AML-193 (cell line): Measurements from ENCODE around the gene CPM.
"Not testable (repeated sequence)": the region's sequence is repeated elsewhere in the genome, so short reads cannot be mapped to it uniquely, and the experiment has no call there.

ENCODE experiments used
- DNase-seq, 2 experiments: peaks; one replicate each; lab custom pipeline; 2025; lab: John Stamatoyannopoulos, UW

Gene CPM

DNA sequence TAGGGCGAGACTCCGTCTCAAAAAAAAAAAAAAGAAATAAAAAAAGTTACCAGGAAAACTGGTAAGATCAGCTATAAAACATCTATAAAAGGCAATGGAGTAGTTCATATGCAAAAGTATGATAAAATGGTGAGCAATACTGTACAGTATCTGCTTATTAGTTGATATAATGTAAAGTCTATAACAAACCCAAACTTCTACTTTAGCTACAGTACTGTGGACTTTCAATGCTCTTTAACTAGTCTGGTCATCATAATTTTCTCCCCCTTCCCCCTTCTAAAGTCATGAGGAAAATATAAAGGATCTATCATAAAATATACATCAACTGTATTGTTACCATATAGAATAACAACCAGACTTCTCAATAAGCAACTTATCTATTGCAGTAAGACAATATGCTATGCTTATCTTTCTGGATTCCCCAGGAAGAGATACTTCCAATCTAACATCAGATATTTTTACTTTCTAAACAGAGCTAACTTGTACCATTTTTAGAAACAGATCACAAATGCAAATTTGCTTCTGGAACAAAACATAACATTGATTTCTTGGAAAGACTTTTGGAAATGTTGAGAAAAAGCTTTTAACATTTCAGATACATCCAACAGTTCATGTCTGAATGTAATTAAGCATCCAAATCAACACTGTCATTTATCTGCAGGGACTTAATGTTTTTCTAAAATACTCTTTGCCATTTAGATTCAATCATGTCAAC is 81.2 kb downstream of the CPM start:
- DNase-seq: no peak

DNA sequence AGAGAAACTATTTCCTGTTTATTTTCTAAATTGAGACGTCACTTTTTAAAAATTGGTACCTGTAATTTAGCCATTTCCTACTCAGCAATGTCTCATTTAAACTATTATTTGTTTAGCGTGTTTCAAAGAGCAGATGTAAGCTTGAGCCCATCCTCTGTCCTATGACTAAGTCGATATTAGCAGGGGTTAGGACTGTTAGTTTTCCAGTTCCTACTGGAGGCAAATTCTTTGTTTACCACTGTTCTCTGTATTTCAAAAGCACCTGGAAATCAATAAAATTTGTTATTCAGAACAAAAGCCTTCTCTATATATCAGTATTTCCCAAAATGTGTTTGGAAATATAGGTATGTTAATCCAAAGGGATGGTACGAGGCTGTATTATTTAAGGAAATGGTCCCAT is 82.6 kb downstream of the CPM start:
- no peak for DNase-seq

DNA sequence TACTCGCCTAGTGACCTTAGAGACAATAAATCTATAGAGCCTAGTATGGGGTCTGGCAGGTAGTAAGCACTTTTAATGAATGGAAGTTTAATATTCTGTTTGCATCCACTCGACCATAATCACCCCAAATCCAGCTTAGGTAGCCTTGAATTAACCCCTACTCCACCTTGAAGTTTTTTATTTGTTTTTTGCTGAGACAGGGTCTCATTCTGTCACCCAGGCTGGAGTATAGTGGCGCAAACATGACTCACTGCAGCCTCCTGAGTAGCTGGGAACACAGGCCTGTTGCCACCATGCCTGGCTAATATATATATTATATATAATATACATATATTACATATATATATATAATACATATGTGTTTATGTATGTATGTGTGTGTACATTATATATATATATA is 86.2 kb downstream of the CPM start:
- no peak for DNase-seq

DNA sequence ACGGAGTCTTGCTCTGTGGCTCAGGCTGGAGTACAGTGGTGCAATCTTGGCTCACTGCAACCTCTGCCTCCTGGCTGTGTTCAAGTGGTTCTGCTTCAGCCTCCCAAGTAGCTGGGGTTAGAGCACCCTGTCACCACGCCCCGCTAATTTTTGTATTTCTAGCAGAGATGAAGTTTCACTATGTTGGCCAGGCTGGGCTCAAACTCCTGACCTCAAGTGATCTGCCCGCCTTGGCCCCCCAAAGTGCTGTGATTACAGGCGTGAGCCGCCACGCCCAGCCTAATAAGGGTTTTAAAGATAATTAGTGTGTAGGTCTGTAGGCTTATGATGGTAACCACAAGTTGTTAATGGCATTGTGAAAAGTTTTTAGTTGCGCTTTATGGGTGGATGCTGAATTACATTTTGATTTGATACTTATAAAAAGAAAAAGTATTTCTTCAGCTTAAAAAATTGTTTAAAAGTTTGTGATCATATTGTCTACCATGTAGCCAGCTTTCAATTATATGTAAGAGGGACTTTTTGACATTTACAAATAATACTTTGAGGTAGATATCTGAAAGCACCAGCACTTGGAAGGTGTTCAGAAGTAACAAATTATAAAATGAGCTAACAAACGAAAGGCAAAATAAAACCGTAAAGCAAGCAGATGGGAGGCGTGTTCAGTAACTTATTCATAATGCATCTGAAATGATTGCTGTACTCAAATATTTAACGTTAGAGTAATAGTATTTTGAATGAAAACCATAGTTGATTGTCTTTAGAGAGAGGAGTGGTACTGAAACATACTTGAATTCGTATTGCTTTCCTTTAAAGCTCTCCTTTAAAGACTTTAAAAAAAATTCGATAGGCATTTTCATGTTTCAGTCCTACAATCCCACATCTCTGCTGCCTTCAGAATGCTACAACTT is 87.9 kb downstream of the CPM start:
- no peak for DNase-seq

DNA sequence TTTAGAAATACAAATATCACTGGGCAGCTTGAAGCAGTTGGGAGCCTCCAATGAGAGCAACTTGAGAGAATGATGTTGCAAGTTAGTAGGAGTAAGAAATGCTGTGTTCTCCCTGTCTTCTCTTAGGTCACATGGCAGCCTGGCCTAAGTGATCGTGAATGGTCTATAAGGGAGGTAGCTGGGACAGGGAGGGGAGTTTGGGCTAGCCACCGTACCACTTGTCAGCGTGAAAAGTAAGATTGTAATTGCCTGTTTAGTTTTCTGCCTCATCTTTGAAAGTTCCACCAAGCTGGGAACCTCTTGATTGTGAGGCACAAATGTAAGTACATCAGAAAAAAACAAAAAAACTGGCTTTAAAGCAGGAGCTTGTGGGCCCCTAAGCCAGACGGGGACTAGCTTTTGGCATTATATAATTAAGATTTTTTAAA is 88.6 kb downstream of the CPM start:
- DNase-seq: no peak

DNA sequence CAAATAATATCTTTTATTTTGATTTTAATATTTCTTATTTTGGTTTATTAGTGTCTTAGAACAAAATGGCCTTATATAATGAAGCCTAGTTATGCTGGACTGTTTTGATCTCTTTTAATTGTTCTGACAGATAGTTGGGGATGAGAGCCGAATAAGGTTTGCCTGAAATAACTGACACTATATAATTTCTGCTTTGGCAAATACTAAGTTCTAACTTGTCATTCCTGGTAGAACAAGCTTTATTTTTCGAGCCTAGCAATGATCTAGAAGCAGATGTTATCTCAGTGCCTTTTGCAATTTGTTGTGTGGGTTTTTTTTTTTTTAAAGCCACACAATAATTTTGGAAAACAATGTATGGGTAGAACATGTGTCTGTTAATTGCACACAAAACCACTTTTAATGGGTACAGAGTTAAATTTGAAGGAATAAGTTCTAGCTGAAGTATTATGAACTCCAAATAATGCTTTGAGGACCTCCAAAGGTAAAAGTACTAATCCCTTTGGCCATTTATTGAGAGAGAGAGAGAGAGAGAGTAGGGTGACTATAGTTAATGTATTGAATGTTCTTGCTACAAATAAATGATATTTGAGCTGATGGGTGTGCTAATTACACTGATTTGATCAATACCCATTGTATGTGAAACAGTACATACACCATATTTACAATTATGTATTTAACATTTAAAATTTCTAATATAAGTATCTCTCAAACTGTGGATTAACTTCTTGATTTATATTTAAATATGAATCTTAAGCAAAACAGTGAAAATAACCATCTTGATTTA is 90.0 kb downstream of the CPM start:
- no peak for DNase-seq

DNA sequence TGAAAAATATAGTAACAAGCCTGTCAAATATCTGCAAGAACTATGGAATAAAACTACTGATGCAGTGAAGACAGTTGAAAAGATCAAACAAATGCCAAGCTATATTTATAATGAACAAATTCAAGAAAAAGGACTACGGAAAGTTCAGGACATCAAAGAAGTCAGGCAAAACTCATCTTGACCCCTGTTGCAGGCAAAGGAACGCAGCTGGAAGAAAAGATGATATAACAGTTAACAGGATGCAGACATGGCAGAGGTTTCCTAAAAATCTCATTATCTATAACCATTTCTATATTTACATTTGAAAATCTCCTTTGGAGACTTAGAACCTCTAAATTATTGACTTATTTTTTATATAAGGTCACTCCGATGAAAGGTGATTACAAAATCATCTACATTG is 90.8 kb downstream of the CPM start:
- no peak for DNase-seq

DNA sequence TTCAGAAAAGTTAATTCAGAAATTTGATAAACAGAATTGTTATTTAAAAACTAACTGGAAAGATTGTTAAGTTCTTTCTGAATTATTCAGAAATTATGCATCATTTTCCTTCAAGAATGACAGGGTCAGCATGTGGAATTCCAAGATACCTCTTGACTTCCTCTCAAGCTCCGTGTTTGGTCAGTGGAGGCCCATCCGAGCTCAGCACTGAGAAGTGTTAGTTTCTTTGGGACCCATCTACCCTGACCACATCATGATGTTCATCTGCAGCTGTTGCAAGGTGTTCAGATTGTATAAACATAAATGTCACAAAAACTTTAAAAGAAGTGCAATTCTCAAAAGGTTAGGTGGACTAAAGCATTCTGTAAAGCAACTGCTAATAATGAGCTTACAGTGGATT is 91.3 kb downstream of the CPM start:
- no peak for DNase-seq

DNA sequence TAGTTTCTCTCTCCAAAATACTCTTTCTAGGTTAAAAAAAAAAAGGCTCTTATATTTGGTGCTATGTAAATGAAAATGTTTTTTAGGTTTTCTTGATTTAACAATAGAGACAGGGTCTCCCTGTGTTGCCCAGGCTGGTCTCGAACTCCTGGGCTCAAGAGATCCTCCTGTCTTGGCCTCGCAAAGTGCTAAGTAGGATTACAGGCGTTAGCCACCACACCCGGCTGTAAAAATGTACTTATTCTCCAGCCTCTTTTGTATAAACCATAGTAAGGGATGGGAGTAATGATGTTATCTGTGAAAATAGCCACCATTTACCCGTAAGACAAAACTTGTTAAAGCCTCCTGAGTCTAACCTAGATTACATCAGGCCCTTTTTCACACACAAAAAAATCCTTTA is 91.8 kb downstream of the CPM start:
- DNase-seq: not testable (repeated sequence)

DNA sequence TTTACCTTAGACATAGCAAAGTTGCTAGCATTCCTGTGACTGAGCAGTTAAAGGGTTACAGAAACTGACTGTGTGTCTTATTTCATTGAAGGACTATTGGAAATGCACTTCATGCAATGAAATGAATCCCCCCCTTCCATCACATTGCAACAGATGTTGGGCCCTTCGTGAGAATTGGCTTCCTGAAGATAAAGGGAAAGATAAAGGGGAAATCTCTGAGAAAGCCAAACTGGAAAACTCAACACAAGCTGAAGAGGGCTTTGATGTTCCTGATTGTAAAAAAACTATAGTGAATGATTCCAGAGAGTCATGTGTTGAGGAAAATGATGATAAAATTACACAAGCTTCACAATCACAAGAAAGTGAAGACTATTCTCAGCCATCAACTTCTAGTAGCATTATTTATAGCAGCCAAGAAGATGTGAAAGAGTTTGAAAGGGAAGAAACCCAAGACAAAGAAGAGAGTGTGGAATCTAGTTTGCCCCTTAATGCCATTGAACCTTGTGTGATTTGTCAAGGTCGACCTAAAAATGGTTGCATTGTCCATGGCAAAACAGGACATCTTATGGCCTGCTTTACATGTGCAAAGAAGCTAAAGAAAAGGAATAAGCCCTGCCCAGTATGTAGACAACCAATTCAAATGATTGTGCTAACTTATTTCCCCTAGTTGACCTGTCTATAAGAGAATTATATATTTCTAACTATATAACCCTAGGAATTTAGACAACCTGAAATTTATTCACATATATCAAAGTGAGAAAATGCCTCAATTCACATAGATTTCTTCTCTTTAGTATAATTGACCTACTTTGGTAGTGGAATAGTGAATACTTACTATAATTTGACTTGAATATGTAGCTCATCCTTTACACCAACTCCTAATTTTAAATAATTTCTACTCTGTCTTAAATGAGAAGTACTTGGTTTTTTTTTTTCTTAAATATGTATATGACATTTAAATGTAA is 93.5 kb downstream of the CPM start:
- no peak for DNase-seq

DNA sequence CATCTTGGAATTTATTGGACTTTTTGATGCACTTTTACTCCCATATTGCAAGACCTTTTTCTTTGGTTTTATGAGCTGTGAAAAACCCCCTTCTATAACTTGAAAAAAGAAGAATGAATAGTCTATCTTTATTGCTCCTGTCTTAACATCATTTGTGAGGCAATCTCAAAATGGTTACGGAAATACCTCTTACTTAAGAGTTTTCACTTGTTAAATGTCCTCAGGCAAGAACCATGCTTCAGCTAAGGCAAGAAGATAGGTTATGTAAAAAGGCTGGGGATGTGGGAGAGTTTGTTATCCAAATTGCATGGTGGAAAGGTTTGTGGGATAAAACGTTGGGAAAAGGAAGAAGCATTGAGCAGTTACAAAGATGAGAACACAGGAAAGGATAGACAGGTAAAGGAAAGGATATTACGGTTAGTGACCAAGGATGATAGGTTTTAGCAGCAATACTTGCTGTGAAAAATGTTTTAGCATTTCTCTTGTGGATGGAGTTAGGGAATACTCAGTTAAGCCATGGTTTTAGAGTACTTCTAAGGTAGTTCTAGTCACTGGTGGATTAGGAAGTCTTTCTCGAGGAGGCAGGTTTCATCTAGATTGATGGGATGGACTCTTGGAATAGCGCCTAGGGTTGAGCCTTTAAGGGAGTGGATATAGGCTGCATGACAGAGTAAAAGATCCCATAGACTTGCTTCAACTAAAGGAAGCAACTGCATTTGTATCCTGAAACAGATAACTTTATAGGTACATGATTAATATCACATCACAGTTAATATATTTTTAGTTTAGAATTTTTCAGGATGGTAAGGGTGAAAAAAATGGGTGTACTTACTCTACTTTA is 94.7 kb downstream of the CPM start:
- DNase-seq: no peak

DNA sequence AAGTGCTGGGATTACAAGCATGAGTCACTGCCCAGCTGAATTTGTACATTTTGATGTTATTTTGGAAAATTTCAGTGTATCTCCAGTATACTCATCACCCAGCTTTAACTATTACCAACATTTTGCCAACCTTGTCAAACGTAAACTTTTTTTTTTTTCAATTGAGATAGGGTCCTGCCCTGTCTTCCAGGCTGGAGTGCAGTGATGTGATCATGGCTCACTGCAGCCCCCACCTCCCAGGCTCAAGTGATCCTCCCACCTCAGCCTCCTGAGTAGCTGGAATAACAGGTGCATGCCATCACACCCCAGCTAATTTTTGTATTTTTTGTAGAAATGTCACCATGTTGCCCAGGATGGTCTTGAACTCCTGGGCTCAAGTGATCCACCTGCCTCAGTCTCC is 95.8 kb downstream of the CPM start:
- no peak for DNase-seq

DNA sequence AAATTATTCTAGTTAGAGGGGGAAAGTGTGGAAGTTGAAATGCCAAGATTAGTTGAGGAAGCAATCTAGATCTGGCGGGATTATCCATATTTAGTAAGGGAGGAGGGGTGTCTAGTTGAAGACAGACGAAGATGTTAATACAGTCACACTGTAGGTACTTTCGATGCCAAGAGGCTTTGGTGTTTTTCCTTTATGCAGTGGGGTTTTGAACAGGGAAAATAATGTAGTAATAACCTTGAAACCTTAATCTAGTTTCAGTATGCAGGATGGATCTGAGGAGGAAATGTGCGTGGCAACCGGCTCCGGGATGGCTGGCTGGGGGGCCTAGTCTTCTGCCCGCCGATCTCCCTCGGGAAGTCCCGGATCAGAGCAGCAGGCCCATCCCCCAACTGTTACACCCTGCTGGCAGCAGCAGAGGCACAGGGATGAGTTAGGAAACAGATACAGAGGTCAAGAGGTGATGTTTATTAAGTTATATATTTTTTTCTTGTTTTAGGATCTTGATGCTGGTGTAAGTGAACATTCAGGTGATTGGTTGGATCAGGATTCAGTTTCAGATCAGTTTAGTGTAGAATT is 97.5 kb downstream of the CPM start:
- no peak for DNase-seq

DNA sequence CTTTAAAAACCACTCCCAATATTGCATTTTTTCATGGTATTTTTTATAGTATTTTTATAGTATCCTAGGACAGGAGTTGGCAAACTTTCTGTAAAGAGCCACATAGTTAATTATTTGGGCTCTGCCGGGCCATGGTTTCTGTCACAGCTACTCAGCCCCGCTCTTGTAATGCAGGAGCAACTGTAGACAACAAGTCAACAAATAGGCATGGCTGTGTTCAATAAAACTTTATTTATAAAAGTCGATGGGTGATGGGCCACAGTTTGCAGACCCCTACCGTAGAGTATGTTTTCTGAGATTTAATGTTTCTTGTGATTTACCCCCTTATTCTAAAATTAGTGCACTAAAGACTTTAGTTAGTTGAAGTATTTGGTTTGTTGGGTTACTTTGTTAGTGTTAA is 99.5 kb downstream of the CPM start:
- no peak for DNase-seq

DNA sequence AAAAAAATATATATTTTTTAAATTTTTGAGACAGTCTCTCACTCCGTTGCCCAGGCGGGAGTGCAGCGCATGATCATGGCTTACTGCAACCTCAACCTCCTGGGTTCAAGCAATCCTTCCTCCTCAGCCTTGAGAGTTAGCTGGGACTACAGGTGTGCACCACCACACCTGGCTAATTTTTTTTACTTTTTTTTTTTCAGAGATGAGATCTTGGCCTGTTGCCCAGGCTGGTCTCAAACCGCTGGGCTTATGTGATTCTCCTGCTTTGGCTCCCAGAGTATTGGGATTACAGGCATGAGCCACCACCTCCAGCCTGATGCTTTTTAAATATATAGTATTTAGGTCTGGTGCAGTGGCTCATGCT is 100.5 kb downstream of the CPM start:
- no peak for DNase-seq

DNA sequence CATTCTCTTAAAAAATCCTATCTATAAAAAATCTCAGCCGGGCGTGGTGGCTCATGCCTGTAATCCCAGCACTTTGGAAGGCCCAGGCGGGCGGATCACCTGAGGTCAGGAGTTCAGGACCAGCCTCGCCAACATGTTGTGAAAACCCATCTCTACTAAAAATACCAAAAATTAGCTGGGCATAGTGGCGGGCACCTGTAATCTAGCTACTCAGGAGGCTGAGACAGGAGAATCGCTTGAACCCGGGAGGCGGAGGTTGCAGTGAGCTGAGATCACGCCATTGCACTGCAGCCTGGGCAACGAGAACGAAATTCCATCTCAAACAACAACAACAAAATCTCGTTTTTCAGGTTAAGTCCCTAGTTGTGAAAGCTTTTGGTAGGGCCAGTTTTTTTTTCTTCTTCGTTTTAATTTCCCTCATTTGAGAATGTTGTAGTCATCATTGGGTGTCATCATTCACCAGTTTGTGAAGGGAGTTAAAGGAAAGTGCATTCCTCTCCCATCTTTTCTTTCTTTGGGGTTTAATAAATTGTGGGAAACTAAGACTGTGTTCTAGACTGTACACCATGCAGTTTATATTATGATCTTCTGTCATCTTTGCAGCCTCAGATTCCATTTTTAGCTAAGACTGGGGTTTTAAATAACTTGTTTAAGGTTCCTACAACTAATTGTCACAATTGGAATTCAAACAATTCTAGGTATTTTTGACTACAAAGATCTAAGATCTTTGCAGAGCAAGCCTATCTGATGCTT is 101.0 kb downstream of the CPM start:
- no peak for DNase-seq

DNA sequence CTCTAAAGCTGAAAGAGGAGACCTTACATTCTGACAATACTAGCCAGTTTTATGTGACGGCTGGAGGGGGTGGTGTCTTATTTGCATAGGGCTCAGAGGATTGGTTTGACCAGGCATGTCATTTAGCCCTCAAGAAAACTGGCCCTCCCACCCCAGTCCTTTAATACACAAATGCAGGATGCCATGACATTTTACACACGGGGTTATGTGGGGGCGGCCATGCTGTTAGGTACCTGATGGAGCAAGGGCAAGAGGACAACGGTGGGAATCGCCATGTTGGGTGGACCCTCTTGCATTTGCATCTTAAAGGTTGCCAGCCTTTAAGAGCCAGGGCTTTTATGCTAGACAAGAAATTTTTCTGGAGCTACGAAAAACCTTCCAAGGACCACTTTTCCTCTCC is 101.7 kb downstream of the CPM start:
- DNase-seq: no peak

DNA sequence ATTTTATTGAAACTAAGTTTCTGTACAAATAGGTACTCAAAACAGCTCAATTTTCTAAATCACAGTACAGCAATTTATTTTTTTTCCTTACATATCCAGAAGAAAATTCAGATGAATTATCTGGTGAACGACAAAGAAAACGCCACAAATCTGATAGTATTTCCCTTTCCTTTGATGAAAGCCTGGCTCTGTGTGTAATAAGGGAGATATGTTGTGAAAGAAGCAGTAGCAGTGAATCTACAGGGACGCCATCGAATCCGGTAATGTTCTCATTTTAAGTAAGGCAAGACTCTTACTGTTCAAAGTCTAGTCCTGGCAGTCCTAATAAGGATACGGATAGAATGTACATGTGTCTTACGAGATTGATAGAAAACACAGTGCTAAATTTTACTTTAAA is 104.3 kb downstream of the CPM start:
- no peak for DNase-seq

DNA sequence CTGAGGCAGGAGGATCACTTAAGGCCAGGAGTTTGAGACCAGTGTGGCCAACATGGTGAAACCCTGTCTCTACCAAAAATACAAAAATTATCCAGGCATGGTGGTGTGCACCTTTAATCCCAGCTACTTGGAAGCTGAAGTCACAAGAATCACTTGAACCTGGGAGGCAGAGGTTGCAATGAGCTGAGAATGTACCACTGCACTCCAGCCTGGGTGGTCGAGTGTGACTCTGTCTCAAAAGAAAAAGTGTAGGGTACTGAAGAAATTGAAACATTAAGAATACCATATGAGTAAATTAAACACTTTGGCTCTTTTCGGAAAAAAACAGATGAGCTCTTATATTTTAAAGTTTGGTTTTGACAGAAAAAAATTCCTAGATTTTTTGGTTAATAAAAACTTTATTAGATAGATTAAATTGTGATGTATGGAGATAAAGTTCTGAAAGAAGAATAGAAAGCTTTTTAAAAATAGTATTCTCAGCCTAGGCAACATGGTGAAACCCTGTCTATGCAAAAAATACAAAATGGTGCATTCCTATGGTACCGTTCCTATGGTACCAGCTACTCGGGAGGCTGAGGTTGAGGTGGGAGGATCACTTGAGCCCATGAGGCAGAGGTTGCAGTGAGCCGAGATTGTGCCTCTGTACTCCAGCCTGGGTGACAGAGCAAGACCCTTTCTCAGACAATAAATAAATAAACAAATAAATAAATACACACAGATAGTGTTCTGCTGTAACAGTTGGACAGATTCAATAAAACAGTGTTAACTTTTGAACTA is 104.9 kb downstream of the CPM start:
- no peak for DNase-seq
